HL-60/S4 (cell line): ENCODE measurements around the gene ENPP6.

Source experiments
- in situ Hi-C: fragments of 300-500 bp; cut with MboI; formaldehyde crosslinking; loops from 2 replicates; pipeline ENCODE4 v1.14.3; 2022; ENCODE audit warnings: low sequenced_read_pairs

ENPP6 gene

GRCh38 chr4:184193556-184194525 is 23.8 kb downstream of the ENPP6 start:
- in situ Hi-C loops, result no loop called here

DNA sequence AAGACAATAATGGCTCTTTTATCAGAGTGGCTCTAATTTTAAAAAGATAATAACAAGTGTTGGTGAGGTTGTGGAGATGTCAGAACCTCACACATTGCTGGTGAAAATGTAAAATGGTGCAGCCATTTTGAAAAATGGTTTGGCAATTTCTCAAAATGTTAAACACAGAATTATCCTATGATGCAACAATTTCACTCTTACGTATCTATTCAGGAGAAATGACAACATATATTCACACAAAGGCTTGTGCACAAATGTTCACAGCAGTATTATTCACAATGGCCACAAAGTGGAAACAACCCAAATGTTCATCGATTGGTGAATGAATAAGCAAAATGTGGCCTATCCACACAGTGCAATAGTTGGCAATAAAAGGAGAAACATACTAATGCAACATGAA is 24.7 kb downstream of the ENPP6 start:
- in situ Hi-C loops, result no loop called here

DNA sequence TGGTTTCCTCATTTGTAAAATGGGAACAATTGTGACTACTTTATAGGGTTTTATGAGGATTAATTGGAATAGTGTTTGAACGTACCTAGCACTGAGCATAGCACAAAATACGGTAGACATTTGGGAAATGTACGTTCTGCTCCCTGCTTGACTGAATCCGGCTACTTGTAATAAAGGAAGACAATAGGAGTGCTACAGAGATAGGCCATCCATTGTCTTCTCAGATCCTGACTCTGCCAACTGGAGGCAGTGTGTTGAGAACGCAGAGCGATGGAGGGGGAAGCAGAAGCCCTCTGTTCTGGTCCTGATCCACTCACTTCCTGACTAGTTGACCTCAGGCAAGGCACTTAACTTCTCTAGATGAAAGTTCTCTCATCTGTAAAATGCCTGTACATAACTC is 26.4 kb downstream of the ENPP6 start:
- in situ Hi-C loops, result no loop called here

GRCh38 chr4:184190711-184191110 is 27.0 kb downstream of the ENPP6 start:
- in situ Hi-C loops, result no loop called here

DNA sequence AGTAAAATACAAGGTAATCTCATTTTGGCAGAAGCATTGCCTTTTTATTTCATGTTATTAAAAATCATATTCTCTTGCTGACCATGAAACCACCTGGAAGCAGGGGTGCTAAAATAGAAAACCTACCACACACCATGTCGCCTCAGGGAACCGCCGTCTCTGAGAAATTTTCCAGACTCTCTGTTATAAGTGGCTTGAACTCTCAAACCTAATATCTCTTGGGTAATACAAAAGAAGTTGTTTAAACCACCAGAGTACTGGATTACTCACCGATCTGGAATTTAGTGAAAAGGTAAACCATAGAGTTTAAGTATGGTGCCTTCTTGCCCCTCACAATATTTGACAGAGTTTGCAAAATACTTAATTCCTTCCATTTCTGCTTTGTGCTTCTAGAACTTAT is 27.7 kb downstream of the ENPP6 start:
- in situ Hi-C loops, result no loop called here

DNA sequence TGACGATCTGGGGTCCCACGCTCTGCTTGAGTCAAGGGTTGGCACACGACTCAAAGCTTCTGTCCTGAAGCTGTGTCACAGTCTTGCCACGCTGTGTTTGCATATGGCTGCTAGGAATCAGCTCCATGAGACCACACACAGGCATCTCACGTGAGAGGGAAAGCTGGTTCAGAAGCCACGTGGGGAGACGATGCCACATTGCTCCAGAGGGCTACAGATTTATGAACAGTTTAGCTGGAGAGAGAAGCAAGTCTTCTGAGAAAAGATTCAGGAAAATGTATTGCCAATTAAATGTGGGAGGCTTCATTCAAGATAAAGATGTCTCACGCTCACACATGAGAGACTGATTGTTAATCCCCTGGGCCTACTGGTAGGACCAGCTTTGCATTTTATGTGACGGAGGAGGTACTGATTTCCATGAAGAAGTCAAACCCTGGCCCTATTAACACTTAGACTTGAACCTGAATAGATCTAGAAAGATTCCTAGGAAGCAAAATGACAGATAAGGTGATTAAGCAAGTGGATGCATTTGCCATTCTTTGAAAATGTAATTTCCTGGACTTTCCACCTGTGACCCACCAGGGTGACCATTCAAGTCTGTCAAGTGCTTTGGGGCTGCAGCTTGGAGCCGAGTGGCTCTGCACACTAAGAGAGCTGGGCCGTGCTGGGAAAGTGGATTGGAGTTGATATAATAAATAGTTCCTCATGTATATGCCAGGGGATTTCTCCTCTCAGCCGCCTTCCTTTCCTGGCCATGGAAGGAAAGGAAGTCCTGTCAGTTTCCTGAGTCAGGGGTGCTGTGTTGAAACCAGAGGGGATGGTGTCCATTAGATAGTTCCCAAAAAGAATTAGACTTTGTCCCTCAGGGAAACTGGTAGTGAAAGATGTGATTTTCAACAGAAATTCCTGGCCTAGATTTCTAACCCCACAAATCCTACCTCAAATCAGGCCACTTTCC is 29.0 kb downstream of the ENPP6 start:
- in situ Hi-C loops, result no loop called here

DNA sequence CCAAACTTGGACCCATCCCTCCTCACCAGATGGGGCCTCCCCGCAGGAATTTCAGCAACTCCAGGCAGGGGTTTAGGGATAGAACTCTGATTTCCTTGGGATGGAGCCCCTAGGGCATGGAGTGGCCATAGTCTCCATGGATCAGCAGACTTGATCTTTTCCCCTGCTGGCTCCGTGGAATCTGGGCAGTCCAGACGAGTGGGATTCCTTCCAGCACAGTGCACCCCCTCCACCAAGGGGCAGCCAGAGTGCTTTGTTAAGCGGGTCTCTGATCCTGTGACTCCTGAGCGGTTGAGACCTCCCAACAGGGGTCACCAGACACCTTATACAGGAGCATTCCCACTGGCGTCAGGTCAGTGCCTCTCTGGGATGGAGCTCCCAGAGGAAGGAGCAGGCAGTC is 40.4 kb downstream of the ENPP6 start:
- in situ Hi-C loops, result no loop called here

- in situ Hi-C loops, result no loop called here
Observed at GRCh38 chr4:184174571-184175488, 42.8 kb downstream of the ENPP6 start.

GRCh38 chr4:184171011-184171410 is 46.7 kb downstream of the ENPP6 start:
- in situ Hi-C loops, result no loop called here

- in situ Hi-C loops, result loop anchor here (10.0 kb wide), 1 partner anchor 335 kb away; no protein-coding TSS in a partner anchor
Observed at GRCh38 chr4:184169225-184169867, 48.3 kb downstream of the ENPP6 start.

DNA sequence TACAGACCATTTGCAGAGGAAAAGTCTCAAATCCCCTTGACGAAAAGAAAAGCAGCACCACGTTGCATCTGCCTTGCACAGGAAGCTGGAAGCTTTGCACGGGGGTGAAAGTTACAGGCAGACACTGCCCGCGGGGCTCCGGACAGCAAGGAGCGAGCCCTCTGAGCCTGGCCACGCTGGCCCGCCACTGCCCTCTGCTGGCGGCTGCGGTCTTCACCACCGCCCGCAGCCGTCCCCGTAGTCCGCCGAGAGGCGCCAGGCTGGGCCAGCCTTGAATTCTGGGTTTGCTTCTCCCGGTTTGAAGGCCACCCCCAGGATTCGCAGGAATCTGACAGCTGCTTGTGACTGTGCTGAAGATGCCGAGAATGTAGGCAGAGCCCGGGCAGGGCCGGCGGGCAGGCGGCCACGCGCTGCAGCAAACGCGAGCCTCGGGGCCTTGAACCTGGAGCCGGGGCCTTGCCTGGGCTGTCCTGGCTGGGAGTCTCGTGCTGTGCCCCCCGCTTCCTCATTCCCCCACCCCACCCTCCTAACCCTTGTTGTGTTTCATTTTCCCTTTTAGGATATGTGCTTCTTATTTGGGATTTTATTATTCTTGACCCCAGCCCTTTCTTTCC is 49.2 kb downstream of the ENPP6 start:
- in situ Hi-C loops, result loop anchor here (10.0 kb wide), 1 partner anchor 334 kb away; no protein-coding TSS in a partner anchor

DNA sequence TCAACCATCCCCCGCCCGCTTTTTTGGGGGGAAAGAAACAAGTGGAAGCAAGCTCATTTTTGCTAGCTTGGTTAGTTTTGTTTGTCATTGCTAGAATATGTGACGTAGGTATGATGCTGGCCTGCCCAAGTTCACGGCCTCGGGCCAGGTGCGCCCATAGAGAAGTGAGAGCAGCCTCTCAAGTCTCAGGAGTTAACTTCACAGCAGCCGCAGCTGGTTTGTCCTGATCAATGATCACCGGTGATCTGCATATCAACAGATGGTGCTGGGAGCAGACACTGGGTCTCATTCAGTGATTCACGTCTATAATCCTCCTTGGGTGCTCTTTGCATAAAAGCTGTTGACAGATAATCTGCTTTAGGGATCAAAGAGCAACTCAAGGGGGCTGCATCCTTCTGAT is 50.1 kb downstream of the ENPP6 start:
- in situ Hi-C loops, result loop anchor here (10.0 kb wide), 1 partner anchor 333 kb away; no protein-coding TSS in a partner anchor

- in situ Hi-C loops, result loop anchor here (10.0 kb wide), 1 partner anchor 332 kb away; no protein-coding TSS in a partner anchor
Observed at GRCh38 chr4:184166736-184167135, 50.9 kb downstream of the ENPP6 start.

DNA sequence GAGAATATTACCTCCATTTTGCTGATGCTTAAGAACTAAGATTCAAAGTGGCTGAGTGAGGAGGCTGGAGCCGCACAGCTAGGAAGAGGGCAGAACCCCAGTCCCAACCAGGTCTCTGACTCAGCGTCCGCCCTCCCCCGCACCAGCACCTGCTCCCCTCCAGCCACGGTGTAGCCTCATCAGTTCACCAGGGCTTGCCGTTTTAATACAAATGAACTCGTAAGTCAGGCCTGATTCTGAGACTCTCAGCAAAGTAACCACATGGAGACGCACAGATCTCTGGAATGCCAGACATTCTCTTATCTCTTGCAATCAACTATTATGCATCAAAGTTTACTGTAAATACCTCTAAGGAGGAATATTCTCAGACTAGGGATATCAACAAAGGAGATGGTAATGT is 52.4 kb downstream of the ENPP6 start:
- in situ Hi-C loops, result loop anchor here (10.0 kb wide), 1 partner anchor 330 kb away; no protein-coding TSS in a partner anchor

- in situ Hi-C loops, result loop anchor here (10.0 kb wide), 1 partner anchor 329 kb away; no protein-coding TSS in a partner anchor
Observed at GRCh38 chr4:184163813-184164212, 53.9 kb downstream of the ENPP6 start.

GRCh38 chr4:184162596-184162995 is 55.1 kb downstream of the ENPP6 start:
- in situ Hi-C loops, result loop anchor here (10.0 kb wide), 1 partner anchor 328 kb away; no protein-coding TSS in a partner anchor

DNA sequence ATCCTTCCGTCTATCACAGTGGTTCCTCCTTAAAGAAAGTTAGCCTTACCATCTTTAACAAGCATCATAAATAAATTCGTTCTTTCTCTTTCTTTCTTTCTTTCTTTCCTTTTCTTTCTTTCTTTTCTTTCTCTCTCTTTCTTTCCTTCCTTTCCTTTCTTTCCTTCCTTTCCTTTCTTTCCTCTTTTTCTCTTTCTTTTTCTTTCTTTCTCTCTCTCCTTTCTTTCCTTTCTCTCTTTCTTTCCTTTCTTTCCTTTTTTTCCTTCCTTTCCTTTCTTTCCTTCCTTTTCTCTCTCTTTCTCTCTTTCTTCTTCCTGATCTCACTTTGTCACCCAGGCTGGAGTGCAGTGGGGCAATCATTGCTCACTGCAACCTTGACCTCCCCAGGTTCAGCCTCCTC is 60.4 kb downstream of the ENPP6 start:
- in situ Hi-C loops, result no loop called here

GRCh38 chr4:184156163-184156920 is 61.3 kb downstream of the ENPP6 start:
- in situ Hi-C loops, result no loop called here
